Psoas muscle (tissue), 8 donors: Measurements from ENCODE around the gene LTBP4. TPM values are rescaled to one million over a fixed set of nuclear protein-coding genes. Genes with fewer than 3 reads are reported as not detected.
"Not testable (repeated sequence)": the region's sequence is repeated elsewhere in the genome, so short reads cannot be mapped to it uniquely, and the experiment has no call there.

Experiments
- ATAC-seq, 4 donors: fragments of 200-7000 bp; cut with Tn5 transposase; one replicate each; pipeline ENCODE4 v1.9.1; 2020; ENCODE audit warnings: moderate library complexity in 3 of 4, mild to moderate bottlenecking in 2 of 4
- DNase-seq, 2 donors: peaks; one replicate each; pipeline ENCODE4 v3.0.0-alpha.2; 2020
- H3K27ac ChIP-seq: fragments of 200-600 bp; one replicate; pipeline ENCODE4 v1.8.0; 2022
- H3K27me3 ChIP-seq, 3 donors: fragments of 200-600 bp in 1 of 3; one replicate each; pipeline versions ENCODE4 v1.6.1 to v1.8.0; 2013 to 2022; ENCODE audit warnings: low read length in 2 of 3, mild to moderate bottlenecking in 2 of 3, moderate library complexity in 1 of 3; ENCODE audit not compliant: insufficient read depth in 3 of 3
- H3K36me3 ChIP-seq, 2 donors: fragments of 200-600 bp in 1 of 2; one replicate each; pipeline versions ENCODE4 v1.6.1 to v1.8.0; 2013 to 2022; ENCODE audit warnings: low read depth in 1 of 2, mild to moderate bottlenecking in 1 of 2, moderate library complexity in 1 of 2; ENCODE audit not compliant: insufficient read depth in 1 of 2
- H3K4me1 ChIP-seq: fragments of 200-600 bp; one replicate; pipeline ENCODE4 v1.8.0; 2022
- H3K4me3 ChIP-seq: fragments of 200-600 bp; one replicate; pipeline ENCODE4 v1.8.0; 2022; ENCODE audit warnings: mild to moderate bottlenecking
- H3K9me3 ChIP-seq: fragments of 200-600 bp; one replicate; pipeline ENCODE4 v1.8.0; 2022
- WGBS, 3 donors: extraction: QIAGEN DNeasy Blood & Tissue Kit; methylation state at CpG; one replicate each; pipeline versions ENCODE4 v1.1.6 to v1.1.7; 2013; 5-methylcytosine and 5-hydroxymethylcytosine counted together
- intact Hi-C, 2 donors: fragments of 100-400 bp; cut with DNase I; formaldehyde crosslinking; loops; one replicate each; pipeline versions ENCODE4 v1.11.0 to v1.14.2; 2022
- polyA plus RNA-seq, 3 donors: library from polyadenylated mRNA; stranded (reverse); fragments of 200-250 nt; gene quantifications; one replicate each; pipeline ENCODE4 v1.2.3, GENCODE V29; 2013
- total RNA-seq, 4 donors: library from RNA; stranded (reverse); fragmentation: NEBNext Ultra II Directional in 2 of 4; extraction: Animal tissue kit (Norgen Biotek cat#: 25700) in 2 of 4; gene quantifications; one replicate each; pipeline versions ENCODE4 v1.2.1 to v1.2.4, GENCODE V29; 2021 to 2023
- TF ChIP-seq, protein P1 (sequence below): fragments of 200-600 bp; IDR thresholded peaks from one replicate; pipeline ENCODE4 v1.8.0; 2022; ENCODE audit warnings: antibody characterized with exemption
- donor health status: healthy with polysubstance abuse.
- donor health status: DM: no; HTN: no; CAD: no; lungs with moderate emphysema.
- donor health status: Bipolar disorder and iron deficiency.
- donor health status: healthy.
- donor health status: DM: yes; HTN: yes; CAD: no.
- donor health status: DM: no; HTN: no; CAD: no.
- donor health status: DM: no; HTN: no; CAD: no.
- donor health status: DM: yes; HTN: yes; CAD: no.

Gene LTBP4
- total and polyA plus RNA-seq, 7 donors = 16.0 to 55.8 (median 24.1) TPM

DNA sequence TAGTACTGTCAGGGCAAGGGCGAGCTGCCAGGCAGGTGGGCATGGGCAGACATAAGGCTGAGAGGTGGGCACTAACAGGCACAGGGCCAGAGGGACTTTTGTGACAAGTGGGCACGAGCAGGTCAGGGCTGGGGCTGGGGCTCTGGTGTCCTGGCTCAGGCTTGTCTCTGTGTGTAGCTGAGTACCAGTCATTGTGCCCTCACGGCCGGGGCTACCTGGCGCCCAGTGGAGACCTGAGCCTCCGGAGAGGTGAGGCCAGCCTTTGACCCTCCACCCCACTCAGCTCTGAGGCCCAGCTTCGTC, 21.6 kb downstream of the LTBP4 start:
- peaks cover 0 to 7% of the 10 kb centered on the region in 2 donors for H3K36me3 ChIP-seq
- no peaks in the 10 kb centered on the region for H3K9me3 ChIP-seq
- H3K27ac ChIP-seq = no peak overlapping the region
- no peaks in the 10 kb centered on the region for H3K4me1 ChIP-seq
- TF ChIP-seq, protein P1, sequence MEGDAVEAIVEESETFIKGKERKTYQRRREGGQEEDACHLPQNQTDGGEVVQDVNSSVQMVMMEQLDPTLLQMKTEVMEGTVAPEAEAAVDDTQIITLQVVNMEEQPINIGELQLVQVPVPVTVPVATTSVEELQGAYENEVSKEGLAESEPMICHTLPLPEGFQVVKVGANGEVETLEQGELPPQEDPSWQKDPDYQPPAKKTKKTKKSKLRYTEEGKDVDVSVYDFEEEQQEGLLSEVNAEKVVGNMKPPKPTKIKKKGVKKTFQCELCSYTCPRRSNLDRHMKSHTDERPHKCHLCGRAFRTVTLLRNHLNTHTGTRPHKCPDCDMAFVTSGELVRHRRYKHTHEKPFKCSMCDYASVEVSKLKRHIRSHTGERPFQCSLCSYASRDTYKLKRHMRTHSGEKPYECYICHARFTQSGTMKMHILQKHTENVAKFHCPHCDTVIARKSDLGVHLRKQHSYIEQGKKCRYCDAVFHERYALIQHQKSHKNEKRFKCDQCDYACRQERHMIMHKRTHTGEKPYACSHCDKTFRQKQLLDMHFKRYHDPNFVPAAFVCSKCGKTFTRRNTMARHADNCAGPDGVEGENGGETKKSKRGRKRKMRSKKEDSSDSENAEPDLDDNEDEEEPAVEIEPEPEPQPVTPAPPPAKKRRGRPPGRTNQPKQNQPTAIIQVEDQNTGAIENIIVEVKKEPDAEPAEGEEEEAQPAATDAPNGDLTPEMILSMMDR = no peak
- H3K27me3 ChIP-seq = no peaks in the 10 kb centered on the region
- 89 to 96% (median 91%) methylated on average over 7 of the region's 7 CpGs for WGBS, 3 donors
- intact Hi-C loops = no loop called here
- ATAC-seq (no peak), DNase-seq (no peak)
- H3K4me3 ChIP-seq = no peak overlapping the region

DNA sequence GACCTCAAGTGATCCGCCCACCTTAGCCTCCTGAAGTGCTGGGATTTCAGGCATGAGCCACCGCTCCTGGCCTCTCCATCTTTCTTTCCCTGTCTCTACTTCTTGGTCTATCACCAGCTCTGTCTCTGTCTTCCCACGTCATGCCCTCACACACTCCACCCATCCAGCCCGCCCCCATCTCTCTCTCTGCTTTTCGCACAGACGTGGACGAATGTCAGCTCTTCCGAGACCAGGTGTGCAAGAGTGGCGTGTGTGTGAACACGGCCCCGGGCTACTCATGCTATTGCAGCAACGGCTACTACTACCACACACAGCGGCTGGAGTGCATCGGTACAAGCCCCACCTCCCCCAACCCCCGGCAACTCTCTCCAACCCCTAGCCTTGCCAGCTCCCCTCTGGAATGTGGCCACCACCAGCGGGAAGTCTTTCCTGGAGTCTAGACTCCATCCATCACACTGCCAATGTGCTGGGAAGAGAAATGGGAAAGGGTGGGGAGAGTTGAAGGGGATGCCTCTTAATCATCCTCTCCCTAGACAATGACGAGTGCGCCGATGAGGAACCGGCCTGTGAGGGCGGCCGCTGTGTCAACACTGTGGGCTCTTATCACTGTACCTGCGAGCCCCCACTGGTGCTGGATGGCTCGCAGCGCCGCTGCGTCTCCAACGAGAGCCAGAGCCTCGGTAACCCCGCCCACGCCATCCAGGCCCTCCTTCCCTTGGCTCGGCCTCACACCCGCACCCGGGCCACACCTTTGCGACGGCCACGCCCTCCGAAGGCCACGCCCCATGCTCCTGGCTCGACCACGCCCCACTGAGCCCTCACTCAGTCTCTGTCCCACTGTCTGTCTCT, 22.5 kb downstream of the LTBP4 start:
- 63 to 66% (median 64%) methylated on average over 41 of the region's 41 CpGs for WGBS, 3 donors
- no peak overlapping the region for H3K4me3 ChIP-seq
- TF ChIP-seq, protein P1 = no peak
- no peak for ATAC-seq
- no peak overlapping the region for H3K27ac ChIP-seq
- H3K27me3 ChIP-seq = no peaks in the 10 kb centered on the region
- intact Hi-C loops = no loop called here
- H3K36me3 ChIP-seq = peaks cover 0 to 7% of the 10 kb centered on the region in 2 donors
- H3K4me1 ChIP-seq = no peaks in the 10 kb centered on the region
- no peak for DNase-seq
- no peaks in the 10 kb centered on the region for H3K9me3 ChIP-seq

DNA sequence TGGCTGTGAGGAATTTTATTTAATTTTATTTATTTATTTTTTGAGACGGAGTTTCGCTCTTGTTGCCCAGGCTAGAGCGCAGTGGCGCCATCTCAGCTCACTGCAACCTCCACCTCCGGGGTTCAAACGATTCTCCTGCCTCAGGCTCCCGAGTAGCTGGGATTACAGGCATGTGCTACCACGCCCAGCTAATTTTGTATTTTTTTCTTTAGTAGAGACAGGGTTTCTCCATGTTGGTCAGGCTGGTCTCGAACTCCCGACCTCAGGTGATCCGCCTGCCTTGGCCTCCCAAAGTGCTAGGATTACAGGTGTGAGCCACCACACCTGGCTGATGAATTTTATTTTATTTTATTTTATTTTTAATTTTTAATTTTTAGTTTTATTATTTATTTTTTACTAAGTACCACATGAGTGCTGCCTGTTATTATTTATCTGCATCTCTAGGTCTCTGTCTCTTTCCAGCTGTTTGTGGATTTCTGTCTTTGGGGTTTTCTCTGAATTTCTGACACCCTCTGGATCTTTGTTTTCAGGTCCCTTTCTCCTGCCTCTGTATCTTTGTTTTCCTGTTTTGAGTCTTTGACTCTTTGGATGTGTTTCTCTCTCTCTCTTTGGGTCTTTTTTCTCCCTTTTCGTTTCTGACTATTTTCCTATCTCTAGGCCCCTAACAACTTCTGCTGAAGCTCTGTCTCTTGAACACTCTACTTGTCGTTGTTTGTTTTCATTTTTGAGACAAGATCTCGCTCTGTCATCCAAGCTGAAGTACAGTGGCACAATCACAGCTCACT, 23.4 kb downstream of the LTBP4 start:
- H3K4me1 ChIP-seq, H3K27me3 ChIP-seq, intact Hi-C loops, H3K36me3 ChIP-seq, H3K4me3 ChIP-seq, H3K9me3 ChIP-seq, DNase-seq, H3K27ac ChIP-seq, ATAC-seq: not testable (repeated sequence)
- WGBS, 3 donors = 89 to 90% (median 89%) methylated on average over 14 of the region's 14 CpGs

DNA sequence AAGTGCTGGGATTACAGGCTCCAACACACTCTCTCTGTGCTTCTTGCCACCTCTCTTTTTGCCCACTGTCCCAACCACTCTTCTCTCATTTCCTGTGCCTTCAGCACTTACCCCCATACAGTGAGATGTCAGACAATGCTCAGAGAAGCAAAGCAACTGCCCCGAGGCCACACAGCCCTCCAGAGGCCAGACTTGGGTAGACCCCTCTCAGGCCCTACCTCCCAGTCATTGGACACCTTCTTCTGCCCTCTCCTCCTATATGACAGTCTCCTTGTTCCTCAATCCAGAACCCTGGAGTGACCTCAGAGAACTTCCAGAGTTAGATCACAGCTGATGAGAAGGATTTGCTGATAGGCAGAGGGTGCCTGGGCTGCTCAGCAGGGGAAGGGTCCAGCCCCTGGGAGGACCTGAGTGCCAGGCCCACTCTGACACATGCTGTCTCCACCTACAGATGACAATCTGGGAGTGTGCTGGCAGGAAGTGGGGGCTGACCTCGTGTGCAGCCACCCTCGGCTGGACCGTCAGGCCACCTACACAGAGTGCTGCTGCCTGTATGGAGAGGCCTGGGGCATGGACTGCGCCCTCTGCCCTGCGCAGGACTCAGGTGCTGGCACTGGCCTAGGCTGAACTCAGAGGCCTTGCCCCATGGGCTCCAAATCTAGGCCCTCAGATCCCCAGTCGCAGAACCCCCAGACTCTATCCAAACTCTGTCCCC, 24.4 kb downstream of the LTBP4 start:
- intact Hi-C loops = no loop called here
- peaks cover 0 to 11% of the 10 kb centered on the region in 2 donors for H3K36me3 ChIP-seq
- no peak overlapping the region for H3K27ac ChIP-seq
- no peaks in the 10 kb centered on the region for H3K9me3 ChIP-seq
- H3K4me1 ChIP-seq = no peaks in the 10 kb centered on the region
- TF ChIP-seq, protein P1 = no peak
- WGBS, 3 donors = 78 to 87% (median 81%) methylated on average over 7 of the region's 7 CpGs
- ATAC-seq = no peak
- no peak for DNase-seq
- H3K27me3 ChIP-seq = no peaks in the 10 kb centered on the region
- H3K4me3 ChIP-seq = no peak overlapping the region

DNA sequence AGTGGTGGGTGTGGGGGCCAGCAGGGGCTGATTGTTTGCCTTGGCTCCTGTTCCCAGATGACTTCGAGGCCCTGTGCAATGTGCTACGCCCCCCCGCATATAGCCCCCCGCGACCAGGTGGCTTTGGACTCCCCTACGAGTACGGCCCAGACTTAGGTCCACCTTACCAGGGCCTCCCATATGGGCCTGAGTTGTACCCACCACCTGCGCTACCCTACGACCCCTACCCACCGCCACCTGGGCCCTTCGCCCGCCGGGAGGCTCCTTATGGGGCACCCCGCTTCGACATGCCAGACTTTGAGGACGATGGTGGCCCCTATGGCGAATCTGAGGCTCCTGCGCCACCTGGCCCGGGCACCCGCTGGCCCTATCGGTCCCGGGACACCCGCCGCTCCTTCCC, 25.7 kb downstream of the LTBP4 start:
- no peak overlapping the region for H3K27ac ChIP-seq
- peaks cover 0 to 4% of the 10 kb centered on the region in 2 donors for H3K36me3 ChIP-seq
- H3K9me3 ChIP-seq = no peaks in the 10 kb centered on the region
- intact Hi-C loops = no loop called here
- DNase-seq (no peak), ATAC-seq (no peak)
- H3K27me3 ChIP-seq = no peaks in the 10 kb centered on the region
- 91 to 93% (median 93%) methylated on average over 21 to 24 of the region's 24 CpGs for WGBS, 3 donors
- H3K4me3 ChIP-seq = no peak overlapping the region
- H3K4me1 ChIP-seq = no peaks in the 10 kb centered on the region
- TF ChIP-seq, protein P1 = no peak
